NCI-H510A (cell line): ENCODE data around the gene LARP1.
"Not testable (repeated sequence)": the region's sequence is repeated elsewhere in the genome, so short reads cannot be mapped to it uniquely, and the experiment has no call there.

Experiments used
- DNase-seq: peaks from one replicate; lab custom pipeline; 2025; lab: John Stamatoyannopoulos, UW

The LARP1 gene

GRCh38 chr5:154755361-154756008, at the start of gene LARP1:
LARP1 (plus strand) TSS chr5:154755377; CDS start chr5:154755758, 381 bp downstream.
- no peak for DNase-seq

GRCh38 chr5:154706416-154706815, 48.8 kb upstream of the LARP1 start:
- no peak for DNase-seq

- DNase-seq, result no peak
Observed at GRCh38 chr5:154707641-154708040, 47.5 kb upstream of the LARP1 start.

- DNase-seq, result no peak
Observed at GRCh38 chr5:154708207-154708606, 47.0 kb upstream of the LARP1 start.

GRCh38 chr5:154708846-154709245, 46.3 kb upstream of the LARP1 start:
- no peak for DNase-seq

- no peak for DNase-seq
Observed at GRCh38 chr5:154709368-154710305, 45.5 kb upstream of the LARP1 start.

- DNase-seq, result peak; percentile 83
Observed at GRCh38 chr5:154712518-154713437, 42.4 kb upstream of the LARP1 start.

GRCh38 chr5:154713615-154714125, 41.5 kb upstream of the LARP1 start:
- DNase-seq, result no peak

GRCh38 chr5:154714266-154714986, 40.8 kb upstream of the LARP1 start:
- no peak for DNase-seq

- no peak for DNase-seq
Observed at GRCh38 chr5:154721481-154722058, 33.6 kb upstream of the LARP1 start.

- no peak for DNase-seq
Observed at GRCh38 chr5:154722097-154722496, 33.1 kb upstream of the LARP1 start.

- DNase-seq, result no peak
Observed at GRCh38 chr5:154722936-154723335, 32.2 kb upstream of the LARP1 start.

GRCh38 chr5:154723740-154724505, 31.3 kb upstream of the LARP1 start:
- DNase-seq, result no peak

- DNase-seq, result no peak
Observed at GRCh38 chr5:154727361-154727760, 27.8 kb upstream of the LARP1 start.

GRCh38 chr5:154728939-154729588, 26.1 kb upstream of the LARP1 start:
- no peak for DNase-seq

GRCh38 chr5:154729613-154730012, 25.6 kb upstream of the LARP1 start:
- no peak for DNase-seq

- not testable (repeated sequence) for DNase-seq
Observed at GRCh38 chr5:154730761-154731160, 24.4 kb upstream of the LARP1 start.

- no peak for DNase-seq
Observed at GRCh38 chr5:154732212-154732611, 23.0 kb upstream of the LARP1 start.
